ENCODE data around the gene PRSS56. TPM values are rescaled to one million over a fixed set of nuclear protein-coding genes. Genes with fewer than 3 reads are reported as not detected.

The PRSS56 gene
- total RNA-seq, 3 donors from 2014 or later, result not detected

- Mint-ChIP-seq H3K4me1 (ENCODE audit: low read depth) (peaks cover 4% of the 10 kb centered on the region), H3K9me3 (no peaks in the 10 kb centered on the region), H3K36me3 (ENCODE audit: insufficient read depth) (no peaks in the 10 kb centered on the region), H3K27me3 (ENCODE audit: low read depth) (peaks cover 13% of the 10 kb centered on the region), H3K4me3 (no peak overlapping the region)
- ATAC-seq, result no peak
- no peak for DNase-seq
These were observed 14.9 kb downstream of the PRSS56 start for GRCh38 chr2:232534940-232535651.

GRCh38 chr2:232535761-232536530 lies 15.8 kb downstream of the PRSS56 start:
- ATAC-seq (no peak), DNase-seq (no peak)
- Mint-ChIP-seq H3K27me3 (ENCODE audit: low read depth) (peaks cover 8% of the 10 kb centered on the region), H3K4me3 (no peak overlapping the region), H3K36me3 (ENCODE audit: insufficient read depth) (no peaks in the 10 kb centered on the region), H3K9me3 (no peaks in the 10 kb centered on the region), H3K4me1 (ENCODE audit: low read depth) (peaks cover 4% of the 10 kb centered on the region)

- Mint-ChIP-seq H3K4me1 (ENCODE audit: low read depth) (peaks cover 4% of the 10 kb centered on the region), H3K9me3 (no peaks in the 10 kb centered on the region), H3K4me3 (no peak overlapping the region), H3K36me3 (ENCODE audit: insufficient read depth) (no peaks in the 10 kb centered on the region), H3K27me3 (ENCODE audit: low read depth) (peaks cover 6% of the 10 kb centered on the region)
- ATAC-seq (no peak), DNase-seq (no peak)
These were observed 16.9 kb downstream of the PRSS56 start for GRCh38 chr2:232537079-232537478.

- DNase-seq (no peak), ATAC-seq (no peak)
- H3K36me3 Mint-ChIP-seq (ENCODE audit: insufficient read depth), result no peaks in the 10 kb centered on the region
- H3K27me3 Mint-ChIP-seq (ENCODE audit: low read depth), result peaks cover 6% of the 10 kb centered on the region
- no peak overlapping the region for H3K4me3 Mint-ChIP-seq
- H3K4me1 Mint-ChIP-seq (ENCODE audit: low read depth), result peaks cover 4% of the 10 kb centered on the region
- H3K9me3 Mint-ChIP-seq, result no peaks in the 10 kb centered on the region
These were observed 17.3 kb downstream of the PRSS56 start for GRCh38 chr2:232537499-232537898.

GRCh38 chr2:232538671-232539070 lies 18.5 kb downstream of the PRSS56 start:
- Mint-ChIP-seq H3K4me3 (no peak overlapping the region), H3K27me3 (ENCODE audit: low read depth) (peaks cover 6% of the 10 kb centered on the region), H3K4me1 (ENCODE audit: low read depth) (peaks cover 4% of the 10 kb centered on the region), H3K36me3 (ENCODE audit: insufficient read depth) (no peaks in the 10 kb centered on the region), H3K9me3 (no peaks in the 10 kb centered on the region)
- DNase-seq (no peak), ATAC-seq (no peak)

GRCh38 chr2:232539298-232540231 lies 19.4 kb downstream of the PRSS56 start, which contains the start of gene CHRNG:
CHRNG (plus strand) TSS chr2:232539692; CDS start chr2:232539748, 56 bp downstream.
- no peaks in the 10 kb centered on the region for H3K9me3 Mint-ChIP-seq
- peaks cover 6% of the 10 kb centered on the region for H3K4me1 Mint-ChIP-seq (ENCODE audit: low read depth)
- H3K4me3 Mint-ChIP-seq, result no peak within 1 kb of the TSS
- ATAC-seq (no peak), DNase-seq (no peak)
- H3K27me3 Mint-ChIP-seq (ENCODE audit: low read depth), result peaks cover 6% of the 10 kb centered on the region
- no peaks in the 10 kb centered on the region for H3K36me3 Mint-ChIP-seq (ENCODE audit: insufficient read depth)

- Mint-ChIP-seq H3K4me3 (no peak overlapping the region), H3K27me3 (ENCODE audit: low read depth) (peaks cover 4% of the 10 kb centered on the region), H3K36me3 (ENCODE audit: insufficient read depth) (peaks cover 2% of the 10 kb centered on the region), H3K4me1 (ENCODE audit: low read depth) (peaks cover 8% of the 10 kb centered on the region), H3K9me3 (no peaks in the 10 kb centered on the region)
- no peak for DNase-seq
- ATAC-seq, result no peak
These were observed 20.4 kb downstream of the PRSS56 start for GRCh38 chr2:232540441-232541041.

- peaks cover 2% of the 10 kb centered on the region for H3K36me3 Mint-ChIP-seq (ENCODE audit: insufficient read depth)
- peaks cover 12% of the 10 kb centered on the region for H3K4me1 Mint-ChIP-seq (ENCODE audit: low read depth)
- ATAC-seq (no peak), DNase-seq (no peak)
- no peak overlapping the region for H3K4me3 Mint-ChIP-seq
- peaks cover 2% of the 10 kb centered on the region for H3K27me3 Mint-ChIP-seq (ENCODE audit: low read depth)
- H3K9me3 Mint-ChIP-seq, result no peaks in the 10 kb centered on the region
These were observed 21.2 kb downstream of the PRSS56 start for GRCh38 chr2:232541195-232541960.

GRCh38 chr2:232541961-232542714 lies 21.9 kb downstream of the PRSS56 start:
- no peaks in the 10 kb centered on the region for H3K27me3 Mint-ChIP-seq (ENCODE audit: low read depth)
- DNase-seq (no peak), ATAC-seq (peak in 1 of 2 donors; percentile 16)
- H3K4me1 Mint-ChIP-seq (ENCODE audit: low read depth), result peaks cover 15% of the 10 kb centered on the region
- H3K4me3 Mint-ChIP-seq, result no peak overlapping the region
- H3K9me3 Mint-ChIP-seq, result no peaks in the 10 kb centered on the region
- peaks cover 4% of the 10 kb centered on the region for H3K36me3 Mint-ChIP-seq (ENCODE audit: insufficient read depth)

GRCh38 chr2:232542715-232543467 lies 22.7 kb downstream of the PRSS56 start:
- no peaks in the 10 kb centered on the region for H3K9me3 Mint-ChIP-seq
- no peak for ATAC-seq
- H3K4me1 Mint-ChIP-seq (ENCODE audit: low read depth), result peaks cover 20% of the 10 kb centered on the region
- no peaks in the 10 kb centered on the region for H3K27me3 Mint-ChIP-seq (ENCODE audit: low read depth)
- H3K4me3 Mint-ChIP-seq, result no peak overlapping the region
- DNase-seq, result no peak
- peaks cover 4% of the 10 kb centered on the region for H3K36me3 Mint-ChIP-seq (ENCODE audit: insufficient read depth)

GRCh38 chr2:232543491-232543890 lies 23.3 kb downstream of the PRSS56 start:
- peaks cover 10% of the 10 kb centered on the region for H3K36me3 Mint-ChIP-seq (ENCODE audit: insufficient read depth)
- no peaks in the 10 kb centered on the region for H3K27me3 Mint-ChIP-seq (ENCODE audit: low read depth)
- no peak for ATAC-seq
- H3K9me3 Mint-ChIP-seq, result peaks cover 1% of the 10 kb centered on the region
- DNase-seq, result no peak
- H3K4me1 Mint-ChIP-seq (ENCODE audit: low read depth), result peaks cover 22% of the 10 kb centered on the region
- no peak overlapping the region for H3K4me3 Mint-ChIP-seq

- Mint-ChIP-seq H3K4me3 (no peak overlapping the region), H3K27me3 (ENCODE audit: low read depth) (no peaks in the 10 kb centered on the region), H3K4me1 (ENCODE audit: low read depth) (peaks cover 28% of the 10 kb centered on the region), H3K9me3 (peaks cover 5% of the 10 kb centered on the region), H3K36me3 (ENCODE audit: insufficient read depth) (peaks cover 16% of the 10 kb centered on the region)
- ATAC-seq (no peak), DNase-seq (no peak)
These were observed 23.9 kb downstream of the PRSS56 start for GRCh38 chr2:232543928-232544631.

All from activated T-cell treated with anti-CD3 and anti-CD28 coated beads, Interleukin-2, amount 50 U/mL, for 4 hours (primary cell).